HG02588 (cell line): Measurements from ENCODE around the gene DDX60.

Experiments used
- ATAC-seq: cut with Tn5 transposase; IDR thresholded peaks from one replicate; pipeline ENCODE4 v1.9.1; 2021; ENCODE audit warnings: mild to moderate bottlenecking, moderate library complexity; ENCODE audit not compliant: unreplicated experiment

Gene DDX60

GRCh38 chr4:168208957-168209614 is 109.5 kb downstream of the DDX60 start:
- no peak for ATAC-seq

GRCh38 chr4:168203233-168203911 is 115.2 kb downstream of the DDX60 start:
- no peak for ATAC-seq

GRCh38 chr4:168200685-168201084 is 117.9 kb downstream of the DDX60 start:
- ATAC-seq: no peak

- no peak for ATAC-seq
Observed at GRCh38 chr4:168199260-168199957, 119.1 kb downstream of the DDX60 start.

GRCh38 chr4:168197926-168198325 is 120.6 kb downstream of the DDX60 start:
- ATAC-seq: no peak

GRCh38 chr4:168188754-168189153 is 129.8 kb downstream of the DDX60 start:
- peak; percentile 50 for ATAC-seq

- ATAC-seq: no peak
Observed at GRCh38 chr4:168183717-168184571, 134.6 kb downstream of the DDX60 start.

- ATAC-seq: no peak
Observed at GRCh38 chr4:168177546-168178149, 140.9 kb downstream of the DDX60 start.

GRCh38 chr4:168174308-168174707 is 144.2 kb downstream of the DDX60 start:
- no peak for ATAC-seq

- ATAC-seq: no peak
Observed at GRCh38 chr4:168167714-168168284, 150.8 kb downstream of the DDX60 start.
